Astrocyte (in vitro differentiated cells and primary cell): Measurements from ENCODE around the gene SYNGR1. TPM values are rescaled to one million over a fixed set of nuclear protein-coding genes. Genes with fewer than 3 reads are reported as not detected.

Experiments used
- DNase-seq: peaks from one replicate; pipeline ENCODE4 v3.0.0-alpha.2; 2010; ENCODE audit warnings: low read depth
- FAIRE-seq: peaks from 2 replicates; lab custom pipeline; 2011; peaks lifted over from hg19 to GRCh38; lab: Jason Lieb, UNC
- H2AFZ ChIP-seq: 2 replicates; pipeline ENCODE4 v1.6.0; 2012; ENCODE audit warnings: low read depth, low read length, inconsistent platforms
- H3K27ac ChIP-seq: 2 replicates; pipeline ENCODE4 v1.5.1; 2011; ENCODE audit warnings: low read depth, low read length, inconsistent platforms
- H3K27me3 ChIP-seq: 2 replicates; pipeline ENCODE4 v1.6.0; 2011; ENCODE audit warnings: low read length, inconsistent platforms; ENCODE audit not compliant: insufficient read depth
- H3K36me3 ChIP-seq: 2 replicates; pipeline ENCODE4 v1.5.1; 2011; ENCODE audit warnings: low read length, inconsistent platforms; ENCODE audit not compliant: insufficient read depth
- H3K4me1 ChIP-seq: 2 replicates; pipeline ENCODE4 v1.5.1; 2011; ENCODE audit warnings: low read length, inconsistent platforms; ENCODE audit not compliant: insufficient read depth
- H3K4me2 ChIP-seq: 2 replicates; pipeline ENCODE4 v1.6.0; 2012; ENCODE audit warnings: low read length, inconsistent platforms
- H3K4me3 ChIP-seq: 2 replicates; pipeline ENCODE4 v1.5.1; 2011; ENCODE audit warnings: low read depth, mild to moderate bottlenecking, low read length, inconsistent platforms; ENCODE audit not compliant: insufficient read depth
- H3K79me2 ChIP-seq: 2 replicates; pipeline ENCODE4 v1.6.0; 2012; ENCODE audit warnings: mild to moderate bottlenecking, low read length, inconsistent platforms; ENCODE audit not compliant: insufficient read depth
- H3K9ac ChIP-seq: 2 replicates; pipeline ENCODE4 v1.6.0; 2012; ENCODE audit warnings: mild to moderate bottlenecking, low read length, inconsistent platforms
- H3K9me3 ChIP-seq: 2 replicates; pipeline ENCODE4 v1.5.1; 2012; ENCODE audit warnings: low read depth, mild to moderate bottlenecking, low read length, inconsistent platforms; ENCODE audit not compliant: insufficient read depth
- H4K20me1 ChIP-seq: 2 replicates; pipeline ENCODE4 v1.6.0; 2012; ENCODE audit warnings: low read length, inconsistent platforms; ENCODE audit not compliant: insufficient read depth
- H3K27ac Mint-ChIP-seq: one replicate; pipeline ENCODE4 v1.8.0; 2021; ENCODE audit warnings: mild to moderate bottlenecking, mixed read lengths; ENCODE audit not compliant: unreplicated experiment
- H3K27me3 Mint-ChIP-seq: one replicate; pipeline ENCODE4 v1.8.0; 2021; ENCODE audit warnings: low read depth, mixed read lengths; ENCODE audit not compliant: unreplicated experiment
- H3K36me3 Mint-ChIP-seq: one replicate; pipeline ENCODE4 v1.8.0; 2021; ENCODE audit warnings: low read depth, mixed read lengths; ENCODE audit not compliant: unreplicated experiment
- H3K4me1 Mint-ChIP-seq: one replicate; pipeline ENCODE4 v1.8.0; 2021; ENCODE audit warnings: low read depth, mixed read lengths; ENCODE audit not compliant: unreplicated experiment
- H3K4me3 Mint-ChIP-seq: one replicate; pipeline ENCODE4 v1.8.0; 2021; ENCODE audit warnings: mild to moderate bottlenecking, moderate library complexity, mixed read lengths; ENCODE audit not compliant: unreplicated experiment
- H3K9me3 Mint-ChIP-seq: one replicate; pipeline ENCODE4 v1.8.0; 2021; ENCODE audit warnings: mild to moderate bottlenecking, mixed read lengths; ENCODE audit not compliant: unreplicated experiment
- CTCF ChIP-seq: IDR thresholded peaks from 2 replicates; pipeline ENCODE4 v1.5.1; 2011; ENCODE audit warnings: low read depth, mild to moderate bottlenecking, inconsistent platforms, low read length, moderate library complexity; ENCODE audit not compliant: insufficient read depth
- EZH2 ChIP-seq: IDR thresholded peaks from 2 replicates; pipeline ENCODE4 v1.6.1; 2012; ENCODE audit warnings: mild to moderate bottlenecking, low read length, inconsistent platforms; ENCODE audit not compliant: insufficient read depth
- total RNA-seq: library from RNA; stranded (reverse); gene quantifications from 2 replicates; pipeline ENCODE4 v1.2.1, GENCODE V29; 2021

SYNGR1 gene
- total RNA-seq, 1 donor from 2014 or later = 12.0 TPM

- H3K4me2 ChIP-seq = no peak overlapping the region
- H3K36me3 Mint-ChIP-seq = peaks cover 9% of the 10 kb centered on the region
- no peak overlapping the region for H3K4me3 Mint-ChIP-seq
- no peaks in the 10 kb centered on the region for H3K4me1 ChIP-seq
- H3K27ac Mint-ChIP-seq = no peak overlapping the region
- no peaks in the 10 kb centered on the region for H3K79me2 ChIP-seq
- no peak for DNase-seq
- no peak for TF ChIP-seq CTCF
- TF ChIP-seq EZH2 = no peak
- no peak overlapping the region for H2AFZ ChIP-seq
- H3K4me1 Mint-ChIP-seq = peaks cover 13% of the 10 kb centered on the region
- H3K9me3 Mint-ChIP-seq = no peaks in the 10 kb centered on the region
- FAIRE-seq = no peak
- H4K20me1 ChIP-seq = peaks cover 13% of the 10 kb centered on the region
- peaks cover 5% of the 10 kb centered on the region for H3K27me3 Mint-ChIP-seq
- no peak overlapping the region for H3K4me3 ChIP-seq
- H3K9ac ChIP-seq = no peak overlapping the region
- H3K27ac ChIP-seq = no peak overlapping the region
- no peaks in the 10 kb centered on the region for H3K27me3 ChIP-seq
- H3K36me3 ChIP-seq = no peaks in the 10 kb centered on the region
- no peaks in the 10 kb centered on the region for H3K9me3 ChIP-seq
Measured at GRCh38 chr22:39365492-39365780, 15.6 kb downstream of the SYNGR1 start.

GRCh38 chr22:39367035-39367434 lies 17.2 kb downstream of the SYNGR1 start:
- Histone ChIP-seq H4K20me1 (peaks cover 13% of the 10 kb centered on the region), H3K36me3 (no peaks in the 10 kb centered on the region), H3K4me2 (no peak overlapping the region), H3K27me3 (no peaks in the 10 kb centered on the region), H3K9me3 (no peaks in the 10 kb centered on the region), H3K9ac (no peak overlapping the region), H2AFZ (no peak overlapping the region), H3K27ac (no peak overlapping the region), H3K4me1 (no peaks in the 10 kb centered on the region), H3K79me2 (no peaks in the 10 kb centered on the region), H3K4me3 (no peak overlapping the region)
- no peak overlapping the region for H3K27ac Mint-ChIP-seq
- no peaks in the 10 kb centered on the region for H3K9me3 Mint-ChIP-seq
- no peak overlapping the region for H3K4me3 Mint-ChIP-seq
- TF ChIP-seq EZH2 = no peak
- TF ChIP-seq CTCF = no peak
- FAIRE-seq = no peak
- H3K27me3 Mint-ChIP-seq = peaks cover 3% of the 10 kb centered on the region
- no peak for DNase-seq
- H3K36me3 Mint-ChIP-seq = peaks cover 9% of the 10 kb centered on the region
- H3K4me1 Mint-ChIP-seq = peaks cover 7% of the 10 kb centered on the region

- Histone ChIP-seq H3K9me3 (peaks cover 3% of the 10 kb centered on the region), H3K4me1 (no peaks in the 10 kb centered on the region), H3K36me3 (no peaks in the 10 kb centered on the region), H3K4me3 (no peak overlapping the region), H3K27ac (no peak overlapping the region), H3K79me2 (no peaks in the 10 kb centered on the region), H3K27me3 (no peaks in the 10 kb centered on the region), H3K4me2 (no peak overlapping the region), H2AFZ (no peak overlapping the region), H3K9ac (no peak overlapping the region), H4K20me1 (peaks cover 13% of the 10 kb centered on the region)
- FAIRE-seq = no peak
- Mint-ChIP-seq H3K9me3 (no peaks in the 10 kb centered on the region), H3K27ac (no peak overlapping the region), H3K4me1 (peaks cover 4% of the 10 kb centered on the region), H3K4me3 (no peak overlapping the region), H3K36me3 (peaks cover 13% of the 10 kb centered on the region), H3K27me3 (peaks cover 3% of the 10 kb centered on the region)
- no peak for TF ChIP-seq CTCF
- no peak for TF ChIP-seq EZH2
- DNase-seq = no peak
Measured at GRCh38 chr22:39368461-39368911, 18.7 kb downstream of the SYNGR1 start.
